GM19438 (cell line): ENCODE results near the gene CRY1.
"Not testable (repeated sequence)": the region's sequence is repeated elsewhere in the genome, so short reads cannot be mapped to it uniquely, and the experiment has no call there.

Experiments used
- ATAC-seq: cut with Tn5 transposase; IDR thresholded peaks from one replicate; pipeline ENCODE4 v1.9.1; 2021; ENCODE audit warnings: low read depth; ENCODE audit not compliant: unreplicated experiment

Gene CRY1

DNA sequence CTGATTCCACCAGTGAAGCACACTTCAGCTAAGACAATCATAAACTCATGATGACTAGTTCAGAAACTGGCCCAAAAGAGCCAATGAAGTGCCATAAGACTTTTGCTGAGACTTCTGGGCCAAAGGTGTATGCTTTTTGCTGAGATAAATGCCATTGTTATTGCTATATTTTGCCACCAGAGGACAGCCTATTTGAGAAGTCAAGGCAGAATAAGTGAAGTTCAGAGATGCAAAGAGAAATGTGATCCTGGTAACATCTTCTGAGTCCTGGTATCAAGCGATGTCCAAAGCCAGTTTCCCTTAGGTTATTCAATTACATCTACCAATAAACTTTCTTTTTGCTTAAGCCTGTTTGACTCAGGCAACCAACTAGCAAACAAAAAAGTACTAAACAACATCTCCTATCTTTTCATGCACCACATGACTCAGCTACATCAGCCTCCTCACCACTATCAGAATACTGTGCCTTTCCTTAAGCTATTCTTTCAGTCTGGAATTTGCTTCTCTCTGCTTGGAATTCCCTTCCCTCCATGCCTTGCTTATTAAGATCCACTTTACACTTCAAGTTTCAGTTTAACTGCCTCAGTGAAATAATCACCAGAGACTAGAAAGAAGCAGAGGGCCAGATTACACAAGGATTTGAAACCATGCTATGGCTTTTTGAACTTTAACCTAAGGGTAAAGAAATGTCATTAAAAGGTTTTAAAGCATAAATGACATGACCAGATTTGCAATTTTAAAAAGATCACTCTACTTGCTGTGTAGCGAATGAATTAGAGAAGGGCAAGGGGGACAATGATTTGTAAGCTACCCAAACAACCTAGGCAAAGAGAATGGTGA, 14.0 kb downstream of the CRY1 start:
- no peak for ATAC-seq

DNA sequence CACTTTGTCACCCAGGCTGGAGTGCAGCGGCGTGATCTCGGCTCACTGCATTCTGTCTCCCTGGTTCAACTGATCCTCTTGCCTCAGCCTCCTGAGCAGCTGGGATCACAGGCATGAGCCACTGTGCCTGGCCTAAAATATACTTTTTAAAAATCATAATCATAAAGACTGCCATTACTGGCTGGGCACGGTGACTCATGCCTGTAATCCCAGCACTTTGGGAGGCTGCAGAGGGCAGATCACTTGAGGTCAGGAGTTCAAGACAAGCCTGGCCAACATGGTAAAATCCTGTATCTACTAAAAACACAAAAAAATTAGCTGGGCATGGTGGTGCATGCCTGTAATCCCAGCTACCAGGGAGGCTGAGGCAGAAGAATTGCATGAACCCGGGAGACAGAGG, 20.1 kb downstream of the CRY1 start:
- ATAC-seq, result not testable (repeated sequence)

DNA sequence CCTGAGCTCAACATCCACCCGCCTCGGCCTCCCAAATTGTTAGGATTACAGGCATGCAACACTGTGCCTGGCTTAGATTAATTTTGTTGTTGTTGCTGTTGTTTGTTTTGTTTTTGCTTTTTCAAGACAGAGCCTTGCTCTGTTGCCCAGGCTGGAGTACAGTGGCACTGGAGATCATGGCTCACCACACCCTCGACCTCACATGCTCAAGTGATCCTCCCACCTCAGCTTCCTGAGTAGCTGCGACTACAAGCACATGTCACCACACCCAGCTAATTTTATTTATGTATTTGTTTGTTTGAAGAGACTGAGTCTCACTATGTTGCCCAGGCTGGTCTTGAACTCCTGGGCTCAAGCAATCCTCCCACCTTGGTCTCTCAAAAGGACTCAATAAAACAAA, 26.7 kb downstream of the CRY1 start:
- no peak for ATAC-seq

- no peak for ATAC-seq
Observed at GRCh38 chr12:107064687-107065086, 28.7 kb downstream of the CRY1 start.

DNA sequence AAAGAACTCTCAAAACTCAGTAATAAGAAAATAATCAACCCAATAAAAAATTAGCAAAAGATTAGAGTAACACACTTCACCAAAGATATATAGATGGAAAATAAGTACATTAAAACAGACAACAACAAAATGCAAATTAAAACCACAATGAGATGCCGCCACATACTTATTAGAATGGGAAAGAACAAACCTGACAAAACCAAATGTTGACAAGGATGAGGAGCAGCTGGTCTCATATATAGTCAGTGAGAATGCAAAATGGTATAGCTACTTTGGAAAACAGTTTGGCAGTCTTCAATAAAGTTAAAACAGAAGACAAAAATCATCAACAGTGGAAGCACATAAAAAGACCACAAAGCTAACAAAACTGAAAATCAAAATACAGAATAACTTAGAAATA, 29.1 kb downstream of the CRY1 start:
- ATAC-seq, result no peak

GRCh38 chr12:107058190-107058589, 35.2 kb downstream of the CRY1 start:
- no peak for ATAC-seq

DNA sequence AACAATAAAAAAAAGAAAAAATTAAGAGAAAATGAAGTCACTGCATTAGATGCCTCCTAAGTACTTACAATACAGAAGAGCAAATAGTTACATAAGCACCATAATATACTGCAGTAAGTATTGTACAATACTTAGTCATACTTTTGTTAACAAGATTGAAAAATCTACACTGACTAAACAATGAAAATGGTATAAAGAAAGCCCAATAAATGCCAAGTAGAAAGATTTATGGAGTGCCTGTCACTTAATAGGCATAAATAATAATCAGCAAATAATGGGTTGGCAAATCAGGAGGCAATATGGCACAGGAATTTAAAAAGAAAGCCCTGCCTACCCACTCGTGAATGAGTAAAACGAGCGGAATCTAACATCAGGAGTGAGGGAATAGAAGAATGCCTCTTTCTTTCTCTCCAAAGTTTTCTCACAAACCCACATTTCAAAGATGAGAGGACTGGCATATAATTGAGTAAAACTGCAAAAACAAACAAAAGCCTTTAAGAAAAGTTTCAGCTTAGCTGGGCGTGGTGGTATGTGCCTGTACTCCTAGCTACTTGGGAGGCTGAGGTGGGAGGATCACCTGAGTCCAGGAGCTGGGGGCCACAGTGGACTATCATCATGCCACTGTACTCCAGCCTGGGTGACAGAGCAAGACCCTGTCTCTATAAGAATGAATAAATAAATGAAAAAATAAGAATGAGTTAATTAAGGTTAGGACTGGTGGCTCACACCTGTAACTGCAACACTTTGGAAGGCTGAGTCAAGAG, 36.1 kb downstream of the CRY1 start:
- no peak for ATAC-seq

- no peak for ATAC-seq
Observed at GRCh38 chr12:107053709-107054108, 39.6 kb downstream of the CRY1 start.

- no peak for ATAC-seq
Observed at GRCh38 chr12:107045186-107045585, 48.2 kb downstream of the CRY1 start.

DNA sequence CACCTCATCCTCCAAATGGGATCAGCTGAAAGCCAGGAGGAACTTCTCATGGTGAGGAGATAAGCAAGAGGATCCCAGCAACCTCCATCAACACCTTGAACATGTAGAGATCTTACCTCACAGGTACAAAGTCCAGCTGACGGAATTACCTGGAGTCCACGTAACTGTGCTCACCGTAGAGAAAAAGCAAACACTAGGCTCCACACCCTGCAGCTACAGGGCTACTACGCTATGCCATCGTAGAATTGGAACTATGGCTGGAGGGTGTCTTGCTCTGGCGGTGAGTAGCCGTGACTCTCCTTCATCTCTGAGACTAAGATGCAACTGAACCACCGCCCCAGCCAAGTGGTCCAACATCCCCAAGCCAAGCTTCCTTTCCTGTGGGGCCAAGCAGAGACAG, 50.5 kb downstream of the CRY1 start:
- no peak for ATAC-seq

GRCh38 chr12:107035733-107036132, 57.6 kb downstream of the CRY1 start:
- ATAC-seq, result no peak

DNA sequence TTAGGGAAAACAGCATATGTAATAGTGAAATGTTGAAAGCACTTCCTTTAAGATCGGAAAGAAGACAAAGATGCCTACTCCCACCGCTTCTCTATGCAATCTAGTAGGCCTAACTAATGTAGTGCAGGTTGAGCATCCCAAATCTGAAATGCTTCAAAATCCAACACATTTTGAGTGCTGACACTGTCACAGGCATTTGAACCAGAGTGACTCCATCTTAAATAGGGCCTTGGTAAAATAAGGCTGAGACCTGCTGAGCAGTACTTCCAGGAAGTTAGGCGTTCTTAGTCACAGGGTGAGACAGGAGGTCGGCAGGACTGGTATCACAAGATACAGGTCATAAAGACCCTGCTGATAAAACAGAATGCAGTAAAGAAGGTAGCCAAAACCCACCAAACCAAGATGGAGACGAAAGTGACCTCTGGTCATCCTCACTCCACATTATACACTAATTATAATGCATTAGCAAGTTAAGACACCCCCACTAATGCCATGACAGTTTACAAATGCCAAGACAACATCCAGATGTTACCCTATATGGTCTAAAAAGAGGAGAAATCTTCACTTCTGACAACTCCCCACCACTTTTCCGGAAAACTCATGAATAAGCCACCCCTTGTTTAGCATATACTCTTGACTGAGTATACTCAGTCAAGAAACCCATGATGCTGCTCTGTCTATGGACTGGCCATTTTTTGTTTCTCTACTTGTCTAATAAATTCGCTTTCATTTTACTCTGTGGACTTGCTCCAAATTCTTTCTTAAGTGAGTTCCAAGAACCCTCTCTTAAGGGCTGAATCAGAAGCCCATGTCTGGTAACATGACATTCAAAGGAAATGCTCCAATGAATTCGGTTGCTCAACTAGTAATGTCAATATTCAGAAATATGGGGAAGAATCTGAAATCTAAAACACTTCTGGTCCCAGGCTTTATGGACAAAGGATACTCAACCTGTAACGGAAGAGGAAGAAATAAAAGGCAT, 59.3 kb downstream of the CRY1 start:
- no peak for ATAC-seq

DNA sequence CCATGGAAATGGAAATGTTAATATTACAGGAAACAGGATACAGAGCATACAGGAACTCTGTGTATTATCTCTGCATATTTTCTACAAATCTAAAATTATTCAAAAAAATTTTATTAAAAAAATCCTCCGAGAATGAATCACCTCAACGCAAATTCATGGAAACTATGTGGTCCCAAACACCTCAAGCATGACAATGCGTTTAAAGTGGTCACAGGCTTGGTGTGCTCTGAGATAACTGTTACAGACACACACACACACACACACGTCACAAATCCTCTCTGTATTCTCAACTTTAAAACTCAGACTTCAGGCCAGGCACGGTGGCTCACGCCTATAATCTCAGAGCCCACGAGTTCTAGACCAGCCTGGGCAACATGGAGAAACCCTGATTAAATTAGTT, 61.1 kb downstream of the CRY1 start:
- ATAC-seq, result no peak

DNA sequence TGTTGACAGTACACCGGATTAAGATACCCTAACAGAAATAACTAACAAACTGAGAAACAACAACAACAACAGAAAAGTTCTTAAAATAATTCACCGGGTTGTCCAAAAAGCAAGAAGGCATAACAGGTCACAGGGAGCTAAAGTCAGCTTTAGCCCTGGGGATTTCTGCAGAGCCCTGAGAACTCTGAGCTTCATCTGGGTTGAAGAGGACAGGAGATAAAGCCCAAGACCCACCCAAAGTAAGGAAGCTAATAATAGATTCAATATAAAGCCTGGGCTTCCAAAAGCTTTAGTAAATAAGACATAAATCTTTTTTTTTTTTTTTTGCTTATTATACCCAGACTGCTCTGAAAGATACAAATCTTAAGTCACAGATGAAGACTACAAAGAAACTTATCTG, 62.3 kb downstream of the CRY1 start:
- no peak for ATAC-seq

DNA sequence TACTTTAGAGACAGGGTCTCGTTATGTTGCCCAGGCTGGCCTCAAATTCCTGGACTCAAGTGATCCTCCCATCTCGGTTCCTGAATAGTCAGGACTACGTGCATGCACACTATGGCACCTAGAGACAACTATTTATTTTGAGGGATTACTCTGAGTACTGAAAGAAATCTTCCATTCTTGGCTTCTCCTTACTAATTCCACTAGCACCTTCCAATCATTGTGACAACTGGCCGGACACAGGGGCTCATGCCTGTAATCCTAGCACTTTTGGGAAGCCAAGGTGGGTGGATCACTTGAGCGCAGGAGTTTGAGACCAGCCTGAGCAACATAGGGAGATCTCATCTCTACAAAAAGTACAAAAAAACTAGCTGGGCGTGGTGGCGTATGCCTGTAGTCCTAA, 64.3 kb downstream of the CRY1 start:
- ATAC-seq, result no peak

- no peak for ATAC-seq
Observed at GRCh38 chr12:107027636-107028053, 65.7 kb downstream of the CRY1 start.

- no peak for ATAC-seq
Observed at GRCh38 chr12:107026806-107027635, 66.3 kb downstream of the CRY1 start.

- not testable (repeated sequence) for ATAC-seq
Observed at GRCh38 chr12:107026356-107026755, 67.0 kb downstream of the CRY1 start.

GRCh38 chr12:107025671-107026070, 67.7 kb downstream of the CRY1 start:
- ATAC-seq, result no peak

DNA sequence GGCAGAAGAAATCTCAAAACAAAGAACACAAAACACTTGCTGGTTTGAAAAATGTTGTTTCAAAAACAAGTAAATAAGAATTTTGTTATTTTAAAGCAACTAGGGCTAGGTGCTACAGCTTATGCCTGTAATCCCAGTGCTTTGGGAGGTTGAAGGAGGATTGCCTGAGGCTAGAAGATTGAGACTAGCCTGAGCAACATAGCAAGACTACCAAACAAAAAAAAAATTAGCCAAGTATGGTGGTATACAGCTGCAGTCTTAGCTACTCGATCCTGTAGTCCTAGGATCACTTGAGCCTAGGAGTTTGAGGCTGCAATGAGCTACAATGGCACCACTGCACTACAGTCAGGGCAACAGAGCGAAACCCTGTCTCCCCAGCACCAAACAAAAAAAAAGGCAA, 73.8 kb downstream of the CRY1 start:
- no peak for ATAC-seq
